GM12892 (cell line): ENCODE measurements around the gene FOXN1.
"Not testable (repeated sequence)": the region's sequence is repeated elsewhere in the genome, so short reads cannot be mapped to it uniquely, and the experiment has no call there.

Source experiments
- DNase-seq: peaks from one replicate; pipeline ENCODE4 v3.0.0; 2011; ENCODE audit not compliant: insufficient read length
- FAIRE-seq: peaks from 2 replicates; lab custom pipeline; 2011; peaks lifted over from hg19 to GRCh38; lab: Jason Lieb, UNC
- POLR2A ChIP-seq: IDR thresholded peaks from 2 replicates; pipeline ENCODE4 v1.6.1; 2011; ENCODE audit warnings: low read depth, low read length, control low read depth
- POLR2AphosphoS5 ChIP-seq: IDR thresholded peaks from 2 replicates; pipeline ENCODE4 v1.6.1; 2011; ENCODE audit warnings: low read depth, low read length, control low read depth
- TAF1 ChIP-seq: IDR thresholded peaks from 2 replicates; pipeline ENCODE4 v1.6.1; 2011; ENCODE audit warnings: low read depth, mild to moderate bottlenecking, control low read depth, low read length, borderline replicate concordance

FOXN1 gene

DNA sequence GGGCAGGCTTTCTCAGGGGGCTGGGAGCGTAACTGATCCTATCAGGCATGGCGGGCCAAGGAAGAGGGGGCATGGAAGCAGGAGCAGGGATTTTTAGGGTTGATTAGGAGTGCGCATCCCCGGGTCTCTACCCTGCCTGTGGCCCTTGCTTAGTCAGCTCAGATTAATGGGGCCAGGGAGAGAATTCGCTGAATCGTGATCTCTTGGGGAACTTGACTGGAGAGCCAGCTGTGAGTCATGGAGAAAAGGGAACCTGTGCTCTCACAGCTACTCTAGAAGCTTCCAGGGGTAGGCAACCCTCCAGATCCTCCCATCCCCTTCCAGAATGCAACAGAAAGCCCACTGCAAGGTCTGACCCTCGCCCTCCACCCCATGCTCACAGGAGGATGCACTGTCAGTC, 3.6 kb downstream of the FOXN1 start:
- FAIRE-seq = no peak
- TF ChIP-seq POLR2A = no peak
- TF ChIP-seq POLR2AphosphoS5 = no peak
- DNase-seq = no peak

DNA sequence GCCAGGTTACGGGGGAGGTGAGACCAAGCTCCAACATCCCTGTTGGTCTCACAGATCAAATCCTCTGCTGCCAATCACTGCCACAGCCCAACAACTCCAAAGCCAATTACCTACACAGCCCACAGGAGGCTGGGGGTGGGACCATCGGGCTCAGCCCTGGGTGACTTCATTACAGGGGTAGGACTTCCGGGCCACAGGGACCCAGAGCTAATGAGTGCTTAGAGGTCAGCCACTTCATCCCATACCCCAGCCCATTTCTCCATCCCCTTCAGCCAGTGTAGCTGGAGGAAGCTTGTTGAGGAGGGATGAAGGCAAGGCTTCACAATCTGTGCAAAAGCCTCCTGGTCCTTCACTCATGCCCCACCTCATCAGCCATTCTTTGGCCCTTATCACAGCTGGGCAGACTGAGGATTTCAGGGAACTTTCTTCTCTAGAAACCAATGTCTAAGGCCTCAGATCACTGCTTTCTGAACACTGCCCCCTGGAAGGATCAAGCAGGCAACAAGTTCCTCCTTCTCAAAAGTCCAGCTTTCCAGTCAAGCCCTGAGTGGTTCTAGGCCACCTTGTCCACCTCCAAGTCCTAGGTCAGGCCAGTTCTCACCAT, 5.8 kb downstream of the FOXN1 start:
- TF ChIP-seq POLR2A (no peak), POLR2AphosphoS5 (no peak), TAF1 (no peak)
- FAIRE-seq (no peak), DNase-seq (no peak)

DNA sequence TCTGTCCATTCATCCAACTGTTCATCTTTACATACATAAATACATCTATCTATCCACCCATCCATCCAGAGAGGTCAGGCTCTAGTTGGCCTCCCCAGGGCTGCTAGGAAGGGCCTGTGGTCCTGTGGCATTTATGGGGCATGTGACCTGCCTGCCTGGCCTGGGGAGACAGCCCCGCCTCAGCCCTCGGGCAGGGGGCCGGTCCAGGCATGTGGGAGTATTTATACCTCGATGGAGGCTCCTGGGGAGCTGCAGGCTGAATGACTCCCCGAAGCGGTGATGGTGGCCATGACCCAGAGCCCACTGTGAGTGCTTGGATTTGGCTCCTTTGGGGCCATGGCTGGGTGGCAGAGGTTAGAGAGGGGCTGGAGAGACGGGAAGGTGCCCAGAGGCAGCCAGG, 7.3 kb downstream of the FOXN1 start:
- FAIRE-seq (no peak), DNase-seq (no peak)
- TF ChIP-seq TAF1 = no peak
- TF ChIP-seq POLR2AphosphoS5 = no peak
- TF ChIP-seq POLR2A = no peak

DNA sequence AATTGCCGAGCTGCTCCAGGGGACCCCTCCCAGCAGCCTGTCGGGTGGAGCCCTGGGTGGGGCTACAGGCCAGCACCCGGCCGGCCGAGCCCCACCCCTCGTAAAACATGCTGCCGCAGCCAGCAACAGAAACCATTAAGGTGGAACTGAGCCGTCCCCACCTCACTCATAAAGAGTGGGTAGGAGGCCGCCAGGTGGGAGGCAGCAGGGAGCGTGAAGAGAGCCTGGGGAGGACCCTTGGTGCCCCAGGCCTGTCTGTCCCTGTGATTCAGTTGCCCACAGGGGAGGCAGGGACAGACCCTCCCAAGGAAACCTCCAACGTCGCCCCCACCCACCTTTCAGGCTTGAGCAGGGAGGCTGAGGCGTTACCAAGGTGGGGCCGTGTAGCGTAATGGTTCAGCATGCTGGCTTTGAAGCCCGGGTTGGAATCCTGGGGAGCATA, 8.4 kb downstream of the FOXN1 start:
- FAIRE-seq = no peak
- DNase-seq = no peak
- TF ChIP-seq POLR2AphosphoS5 (no peak), POLR2A (no peak)

DNA sequence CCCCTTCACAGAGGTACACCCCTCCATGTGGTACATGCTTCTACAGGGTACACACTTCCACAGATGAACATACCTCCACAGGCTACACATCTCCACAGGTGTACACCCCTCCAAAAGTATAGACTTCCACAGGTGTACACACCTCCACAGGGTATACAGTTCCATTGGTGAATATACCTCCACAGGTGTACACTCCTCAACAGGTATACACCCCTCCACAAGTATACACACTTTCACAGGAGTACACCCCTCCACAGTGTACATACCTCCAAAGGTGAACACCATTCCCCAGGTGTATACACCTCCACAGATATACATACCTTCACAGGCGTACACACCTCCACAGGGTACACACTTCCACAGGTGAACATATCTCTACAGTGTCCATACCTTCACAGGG, 9.4 kb downstream of the FOXN1 start:
- TF ChIP-seq POLR2AphosphoS5 = no peak
- TF ChIP-seq TAF1 = no peak
- no peak for TF ChIP-seq POLR2A
- no peak for FAIRE-seq

DNA sequence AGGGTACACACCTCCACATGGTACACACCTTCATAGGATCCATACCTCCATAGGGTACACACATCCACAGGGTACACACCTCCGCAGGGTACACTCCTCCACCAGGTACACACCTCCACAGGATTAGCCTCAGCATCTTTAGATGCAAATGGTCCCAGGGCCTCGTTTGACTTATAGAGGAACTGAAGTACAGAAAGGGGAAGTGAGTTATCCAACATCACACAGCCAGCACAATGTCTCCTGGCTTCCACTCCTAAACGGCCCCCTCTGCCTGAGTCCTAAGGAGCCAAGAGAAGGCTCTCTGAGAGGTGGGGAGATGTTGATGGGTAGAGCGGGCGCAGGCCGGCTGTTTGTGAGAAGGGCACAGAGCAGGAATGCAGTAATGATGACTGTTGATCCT, 12.0 kb downstream of the FOXN1 start:
- no peak for DNase-seq
- TF ChIP-seq POLR2AphosphoS5 (no peak), POLR2A (no peak), TAF1 (no peak)
- peak; percentile 74 for FAIRE-seq

More for the DNA sequence above, 9.4 kb downstream of the FOXN1 start:
- DNase-seq = no peak

DNA sequence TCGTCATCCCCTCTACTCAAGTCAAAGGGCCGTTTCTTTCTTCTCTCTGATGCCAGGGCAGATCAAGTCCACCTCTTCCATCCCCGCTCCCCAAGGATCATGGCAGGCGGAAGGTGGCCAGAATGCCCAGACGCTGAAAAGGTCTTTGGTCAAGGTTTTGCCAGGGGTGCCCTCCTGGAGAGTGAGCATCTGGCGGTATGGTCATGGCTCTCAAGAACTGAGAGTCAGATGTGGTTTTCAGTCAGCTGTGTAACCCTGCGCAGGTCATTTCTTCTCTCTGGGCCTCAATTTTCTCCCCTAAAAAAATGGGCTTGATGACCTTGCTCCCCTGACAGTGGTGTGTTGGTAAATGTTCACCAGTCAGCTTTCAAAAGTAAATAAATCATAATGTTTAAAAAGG, 12.4 kb downstream of the FOXN1 start:
- no peak for DNase-seq
- FAIRE-seq = no peak
- TF ChIP-seq POLR2AphosphoS5 = no peak
- no peak for TF ChIP-seq TAF1
- TF ChIP-seq POLR2A = no peak

DNA sequence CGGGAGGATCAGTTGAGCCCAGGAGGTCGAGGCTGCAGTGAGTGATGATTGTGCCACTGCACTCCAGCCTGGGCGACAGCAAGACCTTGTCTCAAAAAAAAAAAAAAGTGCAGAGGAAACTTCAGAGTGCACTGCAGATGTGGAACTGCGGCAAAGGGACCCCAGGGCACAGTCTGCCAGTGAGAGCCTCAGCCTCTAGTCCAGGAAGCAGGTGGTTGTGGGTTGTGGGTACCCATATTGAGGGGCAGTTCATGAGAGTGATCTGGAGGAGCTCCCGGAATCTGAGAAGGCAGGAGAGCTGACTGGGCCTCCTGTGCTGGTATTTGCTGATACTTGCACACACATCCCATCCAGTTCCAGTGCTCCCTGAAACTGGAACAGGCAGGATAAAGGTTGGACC, 13.1 kb downstream of the FOXN1 start:
- DNase-seq = no peak
- FAIRE-seq = no peak
- TF ChIP-seq POLR2AphosphoS5 (no peak), POLR2A (no peak), TAF1 (no peak)

DNA sequence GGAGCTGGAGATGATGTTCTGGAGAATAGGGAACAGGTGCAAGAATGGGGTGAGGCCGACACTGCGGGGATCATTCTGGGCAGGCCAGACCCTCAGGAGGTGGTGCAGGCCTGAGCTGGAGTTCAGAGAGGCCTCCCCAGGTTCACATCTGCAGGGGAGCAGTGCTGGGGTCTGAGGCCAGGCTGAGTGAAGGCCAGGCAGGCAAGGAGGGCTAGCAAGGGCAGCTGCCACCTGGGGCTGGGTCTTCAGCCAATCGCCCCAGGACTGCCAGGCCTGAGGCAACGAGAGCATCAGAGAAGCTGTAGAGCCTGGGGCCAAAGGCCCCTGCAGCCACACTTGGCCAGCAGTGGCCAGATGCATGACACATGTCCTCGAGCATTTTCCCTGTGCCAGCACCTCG, 14.5 kb downstream of the FOXN1 start:
- TF ChIP-seq TAF1 (no peak), POLR2AphosphoS5 (no peak), POLR2A (no peak)
- DNase-seq = no peak
- no peak for FAIRE-seq

DNA sequence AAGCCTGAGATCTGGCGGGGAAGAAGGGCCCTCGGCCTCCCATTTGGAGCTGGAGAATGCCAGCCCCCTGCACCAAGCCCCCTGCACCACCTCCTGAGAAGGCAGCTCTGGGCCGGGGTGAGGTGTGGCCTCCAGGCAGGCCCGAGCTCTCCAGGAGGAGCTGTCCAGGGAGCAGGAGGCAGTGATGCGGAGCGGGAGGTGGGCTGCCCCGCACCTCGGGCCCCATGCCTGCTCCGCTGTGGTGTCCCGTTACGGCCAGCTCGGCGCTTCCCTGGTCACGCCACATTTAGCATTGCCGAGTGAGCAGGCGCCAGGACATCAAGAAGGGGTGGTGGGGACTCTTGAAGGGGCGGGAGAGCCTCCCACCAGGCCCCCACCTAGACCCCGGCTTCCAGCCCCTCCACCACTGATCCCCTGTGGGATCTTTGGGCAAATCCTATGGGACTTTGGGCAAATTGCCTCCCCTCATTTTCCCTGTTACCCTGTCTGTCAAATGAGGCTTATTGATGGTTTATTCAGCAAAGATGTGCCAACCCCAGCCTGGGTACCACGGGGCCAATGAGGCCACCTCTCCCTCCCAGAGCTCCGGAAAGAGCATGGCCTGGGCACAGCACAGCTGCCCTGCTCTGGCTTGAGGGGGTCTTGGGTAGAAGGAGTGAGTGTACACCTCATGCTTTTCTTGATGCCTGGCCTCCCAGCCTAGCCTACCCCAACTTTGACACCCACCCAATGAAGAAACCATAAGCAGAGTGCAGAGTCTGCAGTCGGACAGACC, 15.3 kb downstream of the FOXN1 start:
- DNase-seq = no peak
- no peak for FAIRE-seq
- TF ChIP-seq POLR2A = no peak
- TF ChIP-seq TAF1 = no peak
- no peak for TF ChIP-seq POLR2AphosphoS5

DNA sequence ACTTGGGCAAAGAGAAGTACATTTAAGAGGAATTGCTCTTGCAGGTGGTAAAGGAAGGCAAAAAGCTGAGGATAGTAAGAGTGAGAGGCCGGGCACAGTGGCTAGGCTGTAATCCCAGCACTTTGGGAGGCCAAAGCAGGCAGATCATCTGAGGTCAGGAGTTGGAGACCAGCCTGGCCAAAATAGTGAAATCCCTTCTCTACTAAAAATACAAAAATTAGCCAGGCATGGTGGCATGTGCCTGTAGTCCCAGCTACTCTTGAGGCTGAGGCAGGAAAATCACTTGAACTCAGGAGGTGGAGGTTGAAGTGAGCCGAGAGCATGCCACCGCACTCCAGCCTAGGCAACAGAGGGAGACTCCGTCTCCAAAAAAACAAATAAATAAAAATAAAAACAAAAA, 16.1 kb downstream of the FOXN1 start:
- FAIRE-seq, DNase-seq: not testable (repeated sequence)

DNA sequence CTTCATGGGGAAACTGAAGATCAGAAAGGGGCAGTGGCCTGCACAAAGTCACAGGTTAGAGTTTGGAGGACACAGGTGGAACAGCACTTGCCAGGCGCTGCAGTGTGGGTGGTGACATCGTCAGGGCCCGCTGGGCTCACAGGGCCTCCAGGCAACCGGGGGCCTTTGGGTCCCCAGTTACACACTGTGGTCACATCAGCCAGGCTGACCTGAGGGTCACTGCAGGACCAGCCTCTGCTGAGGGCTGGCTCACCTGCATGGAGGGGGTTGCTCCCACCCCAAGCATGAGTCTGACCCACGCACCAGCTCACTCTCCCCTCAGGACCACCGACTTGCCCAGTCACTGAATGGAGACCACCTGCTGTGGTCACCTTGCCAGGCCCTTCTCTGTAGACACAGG, 17.0 kb downstream of the FOXN1 start:
- TF ChIP-seq POLR2AphosphoS5 = no peak
- no peak for DNase-seq
- FAIRE-seq = no peak
